Superior temporal gyrus (tissue), 1 donor: ENCODE results near the gene ERCC8.
"Not testable (repeated sequence)": the region's sequence is repeated elsewhere in the genome, so short reads cannot be mapped to it uniquely, and the experiment has no call there.

Experiments used
- DNase-seq: peaks from one replicate; pipeline ENCODE4 v3.0.0-alpha.2; 2016; ENCODE audit errors: extremely low spot score

ERCC8 gene

DNA sequence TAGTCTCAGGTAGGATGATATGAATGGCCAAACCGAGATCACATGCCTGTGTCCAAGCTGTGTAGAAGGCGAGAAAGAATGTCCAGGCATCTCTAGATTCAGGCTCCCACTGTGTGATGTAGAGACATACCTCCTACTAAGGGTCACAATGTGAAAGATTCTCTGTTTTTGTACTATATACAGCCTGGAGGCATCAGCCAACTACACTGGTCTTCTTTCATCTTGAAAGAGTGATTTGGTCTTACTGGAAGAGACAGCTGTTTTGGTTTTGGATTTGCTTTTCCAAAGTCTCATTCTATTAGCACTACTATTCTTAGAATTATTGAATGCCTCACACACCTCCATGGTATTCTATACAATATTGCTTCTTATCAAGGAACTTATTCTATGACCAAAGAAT is 26.4 kb downstream of the ERCC8 start:
- no peak for DNase-seq

DNA sequence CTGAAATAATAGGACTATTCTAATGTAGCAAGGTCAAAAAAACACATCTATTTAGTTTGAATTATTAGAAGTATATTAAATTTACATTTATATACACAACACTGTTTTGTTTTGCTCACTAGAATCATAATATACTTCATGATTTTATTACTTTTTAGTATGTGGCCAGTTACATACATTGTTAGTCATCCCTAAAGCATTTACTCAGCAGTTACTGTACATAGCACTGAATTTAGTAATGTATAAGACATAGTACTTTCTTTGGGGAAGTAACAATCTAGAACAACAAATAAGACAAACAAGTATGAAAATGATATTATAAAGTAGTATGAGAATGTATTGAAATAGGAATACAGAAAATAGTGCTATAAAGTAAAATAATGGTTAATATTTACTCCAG is 28.2 kb downstream of the ERCC8 start:
- no peak for DNase-seq

DNA sequence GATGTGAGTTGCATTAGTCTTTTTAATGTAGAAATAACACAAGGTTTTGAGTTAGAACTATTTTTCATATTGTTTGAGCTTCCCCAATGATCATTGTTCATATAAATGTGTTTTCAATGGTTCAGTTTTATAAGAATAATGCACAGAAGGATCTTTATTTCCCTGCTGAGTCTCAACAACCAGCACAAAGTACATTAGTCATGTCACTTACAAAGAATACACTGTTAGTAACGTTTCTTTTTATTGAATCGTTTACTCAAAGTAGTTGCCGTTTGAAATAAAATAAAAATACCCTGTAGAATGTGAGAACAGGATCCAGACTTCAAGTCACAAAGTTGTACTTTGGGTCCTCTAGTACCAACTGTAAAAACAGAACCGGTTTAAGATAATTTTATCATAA is 41.5 kb downstream of the ERCC8 start:
- DNase-seq: peak; percentile 79

DNA sequence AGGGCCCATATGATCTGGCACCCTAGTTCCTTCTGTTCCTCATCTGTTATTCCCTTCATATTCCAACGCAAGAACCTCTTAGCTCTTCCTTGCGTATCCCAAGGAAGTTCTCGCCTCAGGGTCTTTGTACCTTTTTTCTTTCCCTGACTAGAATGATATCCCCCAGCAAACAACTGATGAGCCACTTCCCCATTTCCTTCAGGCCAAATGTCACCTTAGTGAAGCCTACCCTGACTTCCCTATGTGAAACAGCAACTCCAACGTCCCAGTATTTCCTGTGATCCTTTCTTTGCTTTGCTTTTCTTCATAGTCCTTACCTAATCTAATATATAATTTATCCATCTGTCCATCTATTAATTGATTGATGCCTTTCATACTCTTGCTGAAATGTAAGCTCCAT is 47.9 kb downstream of the ERCC8 start:
- DNase-seq: no peak

DNA sequence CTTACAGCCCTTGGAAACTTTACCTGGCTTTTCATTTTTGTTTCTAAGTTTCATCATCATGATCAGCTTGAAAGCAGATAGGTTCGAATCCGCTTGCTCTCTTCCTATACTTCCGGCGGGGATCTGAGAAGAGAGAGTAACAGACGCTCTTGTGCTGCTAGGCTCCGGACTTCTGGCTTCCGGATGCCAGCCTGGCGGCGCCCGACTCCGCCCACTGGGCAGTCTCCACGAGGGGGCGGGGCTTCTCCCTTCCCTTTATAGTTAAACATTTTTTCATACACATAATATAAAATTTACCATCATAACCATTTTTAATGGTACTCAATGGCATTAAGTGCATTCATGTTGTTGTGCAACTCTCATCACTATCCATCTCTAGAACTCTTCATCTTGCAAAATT is 51.3 kb downstream of the ERCC8 start:
- DNase-seq: no peak

DNA sequence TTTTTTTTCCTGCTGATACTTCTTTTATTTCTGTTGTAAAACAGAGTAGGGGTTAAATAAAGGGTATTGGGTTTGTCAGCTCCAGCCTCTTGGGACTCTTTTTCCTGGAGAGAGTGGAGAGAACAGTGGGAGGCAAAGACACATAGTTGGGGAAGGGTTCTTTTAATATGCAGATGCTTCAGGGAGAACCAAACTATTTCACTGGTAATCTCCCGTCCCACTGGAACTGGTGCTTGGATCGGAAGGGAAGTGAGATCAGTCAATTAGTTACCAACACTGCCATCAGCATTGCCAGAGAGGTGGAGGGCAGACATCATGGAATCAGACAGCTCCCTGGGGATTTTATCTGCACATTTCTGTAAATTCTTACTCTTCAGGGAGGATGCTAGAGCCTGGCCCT is 53.2 kb downstream of the ERCC8 start:
- DNase-seq: no peak

DNA sequence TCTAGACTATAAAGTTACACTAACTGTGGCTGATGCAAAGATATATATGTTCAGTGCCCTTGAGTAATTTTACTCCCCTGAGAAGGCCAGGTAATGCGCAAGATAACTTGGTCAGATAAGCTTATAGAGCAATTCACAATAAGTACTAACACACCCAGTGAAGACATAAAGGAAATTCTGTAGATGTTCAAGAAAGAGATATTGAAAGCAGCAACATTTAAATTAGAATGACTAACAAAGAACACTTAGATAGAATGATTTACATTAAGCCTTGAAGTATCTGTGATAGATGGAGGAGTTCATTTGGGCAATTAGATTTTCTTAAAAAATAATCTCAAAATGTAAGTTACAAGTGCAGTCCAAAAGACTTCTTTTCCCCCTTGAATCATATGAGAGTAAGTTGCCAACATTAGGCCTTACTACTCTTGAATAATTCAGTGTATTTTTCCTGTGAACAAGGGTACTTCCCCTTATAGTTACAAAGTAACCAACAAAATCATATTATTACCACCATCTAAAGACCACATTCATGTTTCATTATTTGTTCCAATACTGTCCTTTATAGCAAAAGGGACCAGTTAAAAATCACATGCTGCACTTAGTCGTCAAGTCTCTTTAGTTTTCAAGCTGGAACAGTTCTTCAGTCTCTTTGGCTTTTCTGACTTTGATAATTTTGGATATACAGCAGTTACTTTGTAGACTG is 56.4 kb downstream of the ERCC8 start:
- DNase-seq: no peak

DNA sequence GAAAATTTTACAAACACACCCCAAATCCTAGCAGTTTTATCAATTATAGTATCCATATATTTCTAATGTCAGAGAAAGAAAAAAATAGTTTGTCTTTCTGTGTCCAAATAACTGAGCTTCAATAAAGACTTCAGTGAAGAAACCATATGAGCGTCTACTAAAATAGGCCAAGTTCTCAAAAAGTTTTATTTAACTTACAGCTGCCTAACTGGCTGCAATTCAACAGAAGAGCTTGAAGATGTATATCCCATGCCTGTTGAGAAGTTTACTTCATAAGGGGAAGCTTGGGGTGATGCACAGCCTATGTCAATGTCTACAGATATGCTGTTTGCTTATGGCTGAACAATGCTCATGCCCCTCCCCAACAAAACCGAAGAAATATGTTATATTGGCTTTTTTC is 57.1 kb downstream of the ERCC8 start:
- no peak for DNase-seq

DNA sequence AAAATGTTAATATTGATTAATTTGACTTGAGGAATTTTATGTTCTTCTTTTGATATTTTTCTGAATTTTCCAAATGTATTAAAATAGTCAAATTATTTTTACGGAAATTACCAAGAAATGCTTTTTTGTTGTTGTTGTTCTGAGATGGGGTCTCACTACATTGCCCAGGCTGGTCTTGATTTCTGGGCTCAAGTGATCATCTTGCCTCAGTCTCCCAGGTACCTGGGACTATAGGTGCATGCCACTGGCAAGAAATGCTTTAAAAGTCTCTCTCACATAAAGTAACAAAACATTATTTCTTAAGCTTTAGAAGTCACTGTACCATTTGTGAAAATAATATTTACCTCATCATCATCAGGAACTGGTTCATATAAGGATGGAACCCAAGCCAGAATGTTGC is 57.8 kb downstream of the ERCC8 start:
- DNase-seq: no peak

DNA sequence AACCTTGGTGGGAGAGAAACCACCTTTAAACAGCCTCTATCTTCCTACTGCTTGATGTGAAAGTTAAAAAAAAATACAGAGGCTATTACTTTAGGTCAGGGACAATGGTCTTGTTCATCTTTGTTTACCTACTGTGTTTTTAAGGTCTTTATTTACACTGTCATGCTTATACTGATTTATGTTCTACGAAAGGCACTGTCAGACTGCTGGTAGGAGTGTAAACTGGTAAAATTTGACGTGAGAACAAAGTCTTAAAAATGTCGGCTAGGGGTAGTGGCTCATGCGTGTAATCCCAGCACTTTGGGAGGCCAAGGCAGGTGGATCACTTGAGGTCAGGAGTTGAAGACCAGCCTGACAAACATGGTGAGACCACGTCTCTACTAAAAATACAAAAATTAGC is 58.7 kb downstream of the ERCC8 start:
- no peak for DNase-seq

DNA sequence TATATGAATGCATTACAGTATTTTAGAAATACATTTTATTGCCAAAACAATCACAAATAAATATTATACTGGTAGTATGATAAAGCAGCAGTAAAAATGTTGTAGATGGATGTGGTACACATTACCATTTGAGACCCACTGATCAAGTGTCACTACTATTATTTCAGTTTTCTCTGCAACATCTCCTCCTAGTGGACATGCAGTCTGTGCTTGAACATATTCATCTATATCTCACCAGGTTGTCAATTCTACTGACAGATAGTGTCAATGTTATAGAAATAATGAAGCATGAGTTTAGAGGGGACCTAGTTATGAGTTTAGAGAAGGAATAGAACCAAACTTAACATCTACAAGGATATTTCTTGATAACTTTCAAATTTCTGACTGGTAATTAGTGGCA is 61.6 kb downstream of the ERCC8 start:
- DNase-seq: no peak

DNA sequence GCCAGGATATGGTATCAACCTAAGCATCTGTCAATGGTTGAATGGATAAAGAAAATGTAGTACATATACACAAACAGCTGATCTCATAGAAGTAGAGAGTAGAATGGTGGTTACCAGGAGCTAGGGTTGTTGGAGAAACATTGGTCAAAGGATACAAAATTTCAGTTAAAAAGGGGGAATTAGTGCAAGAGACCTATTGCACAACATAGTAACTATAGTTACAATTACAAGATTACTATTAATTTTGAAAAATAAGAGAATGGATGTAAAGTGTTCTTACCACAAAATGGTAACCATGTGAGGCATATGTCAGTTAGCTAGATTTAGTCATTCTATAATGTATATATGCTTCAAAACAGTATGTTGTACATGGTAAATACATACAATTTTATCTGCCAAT is 72.0 kb downstream of the ERCC8 start:
- no peak for DNase-seq

DNA sequence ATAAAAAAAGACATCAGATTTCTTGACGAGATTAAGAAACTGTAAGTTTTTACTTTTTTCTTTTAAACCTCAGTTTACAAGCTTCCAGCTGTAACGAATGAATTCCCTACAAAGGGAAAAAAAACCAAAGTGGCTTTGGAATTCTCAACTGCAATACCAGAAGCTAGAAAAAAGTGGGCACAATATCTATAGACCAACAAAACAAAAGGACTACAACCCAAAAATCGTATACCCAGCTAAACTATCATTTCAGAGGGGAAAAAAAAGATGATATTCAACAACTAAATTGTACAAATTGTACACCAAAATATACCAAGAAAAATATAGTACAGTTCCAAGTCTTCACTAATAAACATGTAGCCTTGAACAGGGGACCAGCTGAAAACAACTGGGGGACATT is 74.0 kb downstream of the ERCC8 start:
- no peak for DNase-seq

DNA sequence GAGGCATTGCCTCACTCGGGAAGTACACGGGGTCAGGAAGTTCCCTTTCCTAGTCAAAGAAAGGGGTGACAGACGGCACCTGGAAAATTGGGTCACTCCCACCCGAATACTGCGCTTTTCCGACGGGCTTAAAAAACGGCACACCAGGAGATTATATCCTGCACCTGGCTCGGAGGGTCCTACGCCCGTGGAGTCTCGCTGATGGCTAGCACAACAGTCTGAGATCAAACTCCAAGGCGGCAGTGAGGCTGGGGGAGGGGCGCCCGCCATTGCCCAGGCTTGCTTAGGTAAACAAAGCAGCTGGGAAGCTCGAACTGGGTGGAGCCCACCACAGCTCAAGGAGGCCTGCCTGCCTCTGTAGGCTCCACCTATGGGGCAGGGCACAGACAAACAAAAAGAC is 84.3 kb downstream of the ERCC8 start:
- DNase-seq: not testable (repeated sequence)

DNA sequence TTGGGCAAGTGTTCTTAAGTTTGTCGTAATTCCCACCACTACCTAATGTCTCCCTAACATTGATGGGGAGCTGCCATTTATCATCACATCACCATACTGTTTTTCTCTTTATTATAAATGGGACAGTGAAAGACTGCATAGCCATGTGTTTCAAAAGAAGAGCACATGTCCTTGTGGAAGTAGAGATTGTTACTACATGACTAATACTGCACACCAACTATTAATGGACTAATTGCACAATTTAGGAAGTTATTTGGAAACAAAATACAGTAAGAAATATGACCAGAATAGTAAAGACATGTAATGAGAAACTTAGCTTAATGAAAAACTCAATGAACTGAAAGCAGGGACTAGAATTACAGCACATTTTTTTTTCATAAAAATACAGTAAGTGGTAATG is 88.8 kb downstream of the ERCC8 start:
- no peak for DNase-seq

DNA sequence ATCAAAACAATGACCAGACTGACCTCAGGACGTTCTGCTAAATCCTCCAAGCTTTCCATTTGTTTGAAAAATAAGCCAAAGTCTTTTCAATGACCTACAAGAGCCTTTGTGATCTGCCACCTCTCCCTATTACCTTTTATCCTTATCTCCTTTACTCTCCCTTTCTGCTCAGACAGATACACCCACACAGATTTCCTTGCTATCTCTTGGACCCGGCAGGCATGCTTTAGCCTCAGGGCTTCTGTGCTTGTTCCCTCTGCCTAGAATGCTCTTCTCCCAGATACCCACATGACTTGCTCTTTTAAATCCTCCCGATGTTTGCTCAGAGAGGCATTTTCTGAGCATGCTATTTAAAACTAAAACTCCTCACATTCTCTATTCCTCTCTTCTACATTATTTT is 91.9 kb downstream of the ERCC8 start:
- peak; percentile 8 for DNase-seq

DNA sequence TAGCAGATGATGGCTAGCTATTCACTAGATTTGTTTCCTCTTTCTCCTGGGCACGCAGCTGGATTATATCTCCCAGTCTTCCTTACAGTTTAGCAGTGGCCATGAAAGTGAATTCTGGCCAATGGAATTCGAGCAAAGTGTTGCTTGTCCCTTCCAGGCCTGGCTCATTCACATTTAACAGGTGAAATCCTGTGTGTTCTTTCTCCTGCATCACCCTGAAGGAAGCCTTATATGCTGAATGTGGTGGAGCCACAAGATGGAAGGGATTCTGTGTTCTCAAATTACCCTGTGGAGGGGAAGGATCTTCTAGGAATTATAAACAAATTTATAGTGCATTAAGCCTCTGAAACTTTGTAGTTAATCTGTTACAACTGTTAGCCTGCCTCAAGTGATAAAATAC is 92.6 kb downstream of the ERCC8 start:
- peak; percentile 6 for DNase-seq

DNA sequence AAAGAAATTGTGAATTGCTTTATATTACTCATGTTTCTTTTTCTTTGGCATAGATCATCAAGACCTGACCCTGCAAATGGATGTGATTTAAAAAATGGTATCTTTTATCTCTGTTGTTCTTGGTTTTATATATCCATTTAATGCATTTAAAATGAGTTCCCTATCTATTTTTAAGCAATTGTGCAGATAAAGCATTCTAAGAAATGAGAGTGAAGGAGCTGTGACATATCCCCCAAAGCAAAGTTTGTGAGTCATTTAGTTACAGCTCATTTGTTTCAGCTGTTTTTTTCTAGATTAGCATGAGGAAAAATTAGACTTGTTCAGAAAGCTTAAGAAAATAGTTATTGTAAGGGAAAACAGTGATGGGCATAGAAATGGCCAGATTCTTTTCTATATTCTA is 93.2 kb downstream of the ERCC8 start:
- DNase-seq: peak; percentile 18

DNA sequence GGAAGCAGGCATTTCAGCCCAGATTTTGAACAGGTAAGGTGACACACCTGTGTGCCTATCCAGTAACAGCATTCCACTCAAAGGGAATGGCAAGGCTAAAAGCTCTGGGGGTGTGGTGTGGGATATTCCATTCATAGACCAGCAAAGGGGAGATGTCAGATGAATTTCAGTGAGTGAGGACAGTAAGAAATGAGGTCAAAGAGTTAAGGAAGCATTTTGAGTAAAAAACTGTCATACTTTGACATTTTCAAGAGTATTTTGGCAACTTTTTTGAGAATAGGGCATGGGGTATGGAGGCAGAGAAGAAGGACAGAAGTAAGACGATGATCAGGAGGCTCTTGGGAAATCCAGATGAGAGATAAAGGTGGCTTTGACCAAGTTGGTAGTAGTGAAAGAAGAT is 98.6 kb downstream of the ERCC8 start:
- DNase-seq: no peak

DNA sequence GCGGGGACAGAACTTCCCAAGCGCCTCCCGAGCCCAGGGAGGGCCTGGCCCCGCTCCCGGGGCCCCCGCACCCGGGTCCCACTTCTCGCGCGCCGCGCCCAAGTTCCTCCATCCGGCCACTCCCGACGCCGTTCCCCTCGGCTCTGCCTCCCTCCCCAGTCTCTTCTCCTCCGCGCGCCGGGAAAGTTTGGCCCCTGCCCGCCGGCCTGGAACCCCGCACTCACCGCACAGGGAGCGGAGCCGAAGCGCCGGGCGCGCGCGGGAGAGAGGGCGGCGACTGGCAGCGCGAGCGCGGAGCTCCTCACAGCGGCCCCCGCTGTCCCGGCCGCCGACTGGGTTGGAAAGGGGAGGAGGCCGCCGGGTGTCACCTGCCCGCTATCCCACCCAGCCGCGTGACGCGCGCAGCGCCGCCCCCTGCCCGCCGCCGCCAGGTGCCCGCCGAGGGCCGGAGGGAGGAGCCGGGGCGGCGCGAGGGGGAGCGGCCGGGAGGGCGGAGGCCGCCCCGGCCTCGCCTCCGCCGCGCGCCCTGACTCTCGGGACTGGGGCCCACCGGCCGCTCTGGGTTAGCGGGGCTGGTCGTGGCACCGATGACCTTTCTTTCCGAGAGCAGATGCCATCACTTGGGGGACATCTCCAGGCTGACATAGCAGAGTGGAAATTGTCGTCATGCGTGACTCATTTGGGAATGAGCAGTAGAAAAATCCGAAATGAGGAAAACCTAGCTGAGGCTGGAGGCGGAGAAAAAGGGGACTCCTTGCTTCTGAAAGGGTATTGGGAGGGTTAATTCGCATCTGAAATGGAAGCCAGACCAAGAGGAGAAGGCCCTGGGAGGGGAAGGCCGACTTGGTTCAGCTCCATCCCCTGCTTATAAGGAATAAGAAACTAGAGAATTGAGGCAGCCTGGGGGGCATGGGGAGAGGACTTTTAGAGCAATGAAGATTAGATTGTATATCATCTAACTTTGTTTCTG is 100.6 kb downstream of the ERCC8 start, which contains the start of gene ELOVL7:
Gene ELOVL7, minus strand, starts transcription at position 334 of the 970 bp plus-strand sequence. CDS start 56,872 bp downstream, outside the sequence.
- peak; percentile 62 for DNase-seq

DNA sequence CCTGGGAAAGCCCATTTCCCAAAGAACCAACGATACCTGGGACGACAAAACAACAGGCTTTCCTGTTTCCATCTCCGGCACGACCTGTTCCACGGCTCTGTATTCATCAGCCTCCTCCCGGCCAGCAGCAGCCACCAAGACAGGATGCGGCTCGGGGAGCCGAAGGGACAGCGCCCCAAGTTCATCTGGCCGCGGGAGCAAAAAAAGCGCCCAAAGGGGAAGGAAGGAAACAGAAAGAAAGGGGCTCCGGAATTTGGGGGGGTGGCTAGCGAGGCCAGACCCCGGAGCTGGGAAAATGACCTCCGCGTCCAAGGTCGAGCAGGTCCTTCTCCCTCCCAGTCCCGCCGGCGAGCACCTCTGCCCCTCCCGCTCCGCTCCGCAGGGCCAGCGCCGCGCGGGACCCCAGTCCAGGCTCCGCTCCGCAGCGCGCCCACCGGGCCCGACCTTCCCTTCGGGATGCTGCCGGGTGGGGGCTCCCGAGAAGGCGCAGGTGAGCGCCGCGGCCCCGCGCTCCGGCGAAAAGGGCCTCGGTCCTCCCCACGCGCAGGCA is 101.4 kb downstream of the ERCC8 start:
- no peak for DNase-seq

DNA sequence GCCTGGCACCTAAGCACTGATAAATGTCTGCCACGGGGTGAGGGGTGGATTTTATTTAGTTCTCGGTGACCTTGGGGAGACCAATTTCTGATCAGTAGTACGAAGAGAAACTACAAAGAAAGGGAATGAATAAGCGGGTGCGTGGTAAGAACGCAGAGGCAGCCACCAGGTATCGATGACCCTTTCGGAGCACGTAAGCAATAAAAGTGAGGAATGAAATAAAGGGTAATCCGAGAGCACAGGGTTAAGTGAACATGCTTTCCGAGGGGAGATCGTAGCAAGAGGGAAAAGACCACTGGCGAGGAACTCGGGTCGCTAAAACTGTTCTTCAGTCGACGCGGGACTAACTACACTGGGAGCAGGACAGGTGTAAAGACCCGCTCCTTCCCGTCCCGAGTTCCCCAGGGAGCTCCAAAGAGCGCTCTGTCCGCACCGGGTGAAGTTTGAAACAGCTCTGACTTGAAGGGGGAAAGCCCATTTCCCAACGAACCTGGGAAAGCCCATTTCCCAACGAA is 101.9 kb downstream of the ERCC8 start:
- no peak for DNase-seq
